ENCODE data around the gene MICB.
"Not testable (repeated sequence)": the region's sequence is repeated elsewhere in the genome, so short reads cannot be mapped to it uniquely, and the experiment has no call there.

The MICB gene

GRCh38 chr6:31476515-31477139 is 21.3 kb upstream of the MICB start:
- DNase-seq: no peak

- no peak for DNase-seq
Measured at GRCh38 chr6:31477521-31477920, 20.4 kb upstream of the MICB start.

GRCh38 chr6:31478186-31478950 is 19.6 kb upstream of the MICB start:
- DNase-seq: no peak

GRCh38 chr6:31479151-31479932 is 18.6 kb upstream of the MICB start:
- DNase-seq: no peak

- DNase-seq: no peak
Measured at GRCh38 chr6:31479933-31480535, 17.9 kb upstream of the MICB start.

GRCh38 chr6:31480574-31480973 is 17.4 kb upstream of the MICB start:
- no peak for DNase-seq

- no peak for DNase-seq
Measured at GRCh38 chr6:31483392-31483791, 14.6 kb upstream of the MICB start.

- no peak for DNase-seq
Measured at GRCh38 chr6:31485055-31485454, 12.9 kb upstream of the MICB start.

- DNase-seq: not testable (repeated sequence)
Measured at GRCh38 chr6:31486065-31486837, 11.7 kb upstream of the MICB start.

GRCh38 chr6:31487674-31488073 is 10.3 kb upstream of the MICB start:
- DNase-seq: not testable (repeated sequence)

- no peak for DNase-seq
Measured at GRCh38 chr6:31489086-31489485, 8.9 kb upstream of the MICB start.

GRCh38 chr6:31490115-31490873 is 7.7 kb upstream of the MICB start:
- DNase-seq: no peak

- not testable (repeated sequence) for DNase-seq
Measured at GRCh38 chr6:31493550-31493874, 4.4 kb upstream of the MICB start.

- DNase-seq: peak; percentile 86
Measured at GRCh38 chr6:31493875-31494694, 3.9 kb upstream of the MICB start.

GRCh38 chr6:31495580-31495979 is 2.4 kb upstream of the MICB start:
- peak; percentile 10 for DNase-seq

GRCh38 chr6:31496826-31497225 is 1.1 kb upstream of the MICB start:
- DNase-seq: not testable (repeated sequence)

- DNase-seq: no peak
Measured at GRCh38 chr6:31498748-31499147, 803 bp downstream of the MICB start.

GRCh38 chr6:31499648-31500047 is 1.7 kb downstream of the MICB start:
- not testable (repeated sequence) for DNase-seq

- DNase-seq: peak; percentile 70
Measured at GRCh38 chr6:31502586-31502985, 4.6 kb downstream of the MICB start.

- not testable (repeated sequence) for DNase-seq
Measured at GRCh38 chr6:31509036-31509435, 11.1 kb downstream of the MICB start.

- no peak for DNase-seq
Measured at GRCh38 chr6:31510007-31510406, 12.1 kb downstream of the MICB start.

All from suppressor macrophage treated with lipopolysaccharide for 4 hours (primary cell).